ENCODE results near the gene KDM2B. TPM values are rescaled to one million over a fixed set of nuclear protein-coding genes. Genes with fewer than 3 reads are reported as not detected.
A peak's percentile ranks its signal among the peaks of the same experiment; 100 is the strongest.

The KDM2B gene
- polyA plus RNA-seq, 1 experiment, result 15.0 TPM

DNA sequence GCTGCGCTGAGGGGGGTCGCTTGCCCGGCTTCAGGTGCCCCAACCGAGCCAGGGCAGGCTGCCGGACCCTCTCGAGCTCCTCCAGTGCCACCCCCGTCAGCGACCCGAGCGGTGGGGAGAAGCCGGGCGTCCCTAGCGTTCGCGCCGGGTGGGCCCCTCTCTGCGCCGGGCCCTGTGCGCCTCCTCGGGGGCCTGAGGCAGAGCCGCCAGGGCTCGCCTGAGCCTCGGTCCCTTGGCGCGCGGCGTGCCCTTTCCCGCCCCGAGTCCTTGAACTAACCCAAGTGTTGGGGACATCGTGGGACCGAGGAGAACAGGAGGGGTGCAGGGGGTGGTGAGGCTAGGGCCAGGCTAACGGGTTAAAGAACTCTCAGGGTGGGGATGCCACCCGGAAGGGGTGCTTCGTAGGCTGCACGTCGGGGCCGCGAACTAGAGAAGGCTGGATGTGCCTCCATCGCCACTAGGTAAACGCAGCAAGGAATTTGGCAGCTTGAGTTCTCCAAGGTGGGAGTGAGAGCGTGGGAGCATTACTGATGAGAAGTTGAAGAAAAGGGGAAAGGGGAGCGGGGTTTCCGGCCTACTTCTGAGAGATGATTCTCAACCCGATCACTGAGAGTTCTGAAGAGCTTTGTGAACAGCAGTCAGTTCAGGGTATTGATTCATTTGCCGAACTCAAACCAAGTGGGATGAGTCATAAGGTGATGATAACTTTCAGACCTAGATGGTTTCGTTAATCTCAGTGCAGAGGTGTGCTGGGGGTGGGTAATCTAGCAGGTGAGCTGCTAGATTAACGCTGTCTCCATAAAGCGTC is 180.3 kb downstream of the KDM2B start:
- ChIA-PET CTCF (interaction anchor here (0.8 to 1.7 kb wide), 5 partner anchors 9 to 67 kb away, joined by 3 to 4 read pairs (median 3); no protein-coding TSS in a partner anchor), POLR2A (interaction anchor here (0.7 kb wide), 1 partner anchor 210 kb away, joined by 4 read pairs; no protein-coding TSS in a partner anchor)
- Histone ChIP-seq H3K36me3 (ENCODE audit: control insufficient read depth, insufficient read depth, low read length) (no peaks in the 10 kb centered on the region), H3K4me3 (ENCODE audit: low read depth, low read length) (peak overlapping the region; percentile 95), H3K27me3 (ENCODE audit: control insufficient read depth, insufficient read depth, low read length) (no peaks in the 10 kb centered on the region)
- DNase-seq (ENCODE audit: low read depth), result no peak
- TF ChIP-seq CTCF (IDR thresholded peaks at IDR 0.05; ENCODE audit: insufficient read depth, low read depth, low read length), result no peak

DNA sequence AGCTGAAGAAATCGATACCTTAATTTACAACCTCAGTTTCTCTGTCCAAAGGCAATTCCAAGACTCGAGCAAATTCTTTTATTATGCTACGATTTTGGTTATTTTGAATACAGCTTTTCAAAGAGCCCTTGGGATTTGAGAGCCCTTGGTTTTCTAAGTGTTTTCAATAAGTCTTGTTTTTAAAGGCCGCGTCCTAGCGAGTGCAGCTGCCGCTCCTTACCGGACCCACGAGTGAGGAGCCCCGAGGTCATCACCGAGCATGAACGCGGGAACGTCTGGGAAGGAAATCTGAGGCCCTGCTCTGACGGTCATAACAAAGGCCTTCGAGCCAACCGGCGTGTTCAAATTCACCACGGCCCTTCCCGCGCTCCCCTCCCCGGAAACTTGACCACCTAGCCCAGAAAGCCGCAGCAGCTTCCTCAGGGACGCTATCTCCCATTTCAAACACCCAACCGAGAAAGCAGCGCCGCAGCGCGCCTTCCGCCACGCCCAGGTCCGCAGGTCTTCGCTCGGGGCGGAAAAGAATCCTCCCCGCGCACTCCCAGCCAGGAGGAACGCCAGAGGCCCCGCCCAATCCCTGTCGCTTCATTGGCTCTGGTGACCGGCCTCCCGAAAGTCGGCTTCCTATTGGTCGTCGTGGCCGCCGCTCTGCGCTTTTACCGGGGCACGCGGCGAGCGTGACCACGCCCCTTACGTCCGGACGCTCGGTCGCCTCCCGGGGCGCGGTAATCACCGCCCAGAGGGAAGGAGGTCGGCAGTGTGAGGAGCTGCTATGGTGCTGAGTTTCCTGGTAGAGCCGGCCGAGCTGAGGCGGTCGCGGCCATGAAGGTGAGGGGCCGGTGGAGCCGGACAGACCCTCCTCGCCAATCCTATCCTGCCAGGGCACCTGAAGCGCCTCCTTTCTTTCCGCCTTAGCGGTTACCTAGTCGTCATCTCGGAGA is 181.2 kb downstream of the KDM2B start, which contains the start of gene RNF34:
RNF34 (plus strand) TSS at position 728 of the 941 bp plus-strand sequence; CDS start at position 823, 95 bp downstream.
- Histone ChIP-seq H3K27me3 (ENCODE audit: control insufficient read depth, insufficient read depth, low read length) (no peaks in the 10 kb centered on the region), H3K4me3 (ENCODE audit: low read depth, low read length) (peak within 1 kb of the TSS; percentile 95), H3K36me3 (ENCODE audit: control insufficient read depth, insufficient read depth, low read length) (no peaks in the 10 kb centered on the region)
- ChIA-PET CTCF (interaction anchor here (1.0 to 1.7 kb wide), 5 partner anchors 11 to 66 kb away, joined by 3 to 4 read pairs (median 3); no protein-coding TSS in a partner anchor), POLR2A (no interaction called here)
- no peak for TF ChIP-seq CTCF (IDR thresholded peaks at IDR 0.05; ENCODE audit: insufficient read depth, low read depth, low read length)
- peak; percentile 83 for DNase-seq (ENCODE audit: low read depth)

- no peak for DNase-seq (ENCODE audit: low read depth)
- Histone ChIP-seq H3K27me3 (ENCODE audit: control insufficient read depth, insufficient read depth, low read length) (no peaks in the 10 kb centered on the region), H3K4me3 (ENCODE audit: low read depth, low read length) (no peak overlapping the region), H3K36me3 (ENCODE audit: control insufficient read depth, insufficient read depth, low read length) (no peaks in the 10 kb centered on the region)
- ChIA-PET POLR2A (no interaction called here), CTCF (interaction anchor here (0.6 to 1.0 kb wide), 2 partner anchors 9 to 303 kb away, joined by 3 to 4 read pairs; no protein-coding TSS in a partner anchor)
- no peak for TF ChIP-seq CTCF (IDR thresholded peaks at IDR 0.05; ENCODE audit: insufficient read depth, low read depth, low read length)
These were observed 182.5 kb downstream of the KDM2B start for GRCh38 chr12:121398355-121398754.

GRCh38 chr12:121397521-121397920 is 183.3 kb downstream of the KDM2B start:
- POLR2A ChIA-PET, result no interaction called here
- H3K36me3 ChIP-seq (ENCODE audit: control insufficient read depth, insufficient read depth, low read length), result no peaks in the 10 kb centered on the region
- H3K27me3 ChIP-seq (ENCODE audit: control insufficient read depth, insufficient read depth, low read length), result no peaks in the 10 kb centered on the region
- TF ChIP-seq CTCF (IDR thresholded peaks at IDR 0.05; ENCODE audit: insufficient read depth, low read depth, low read length), result no peak
- no peak for DNase-seq (ENCODE audit: low read depth)
- H3K4me3 ChIP-seq (ENCODE audit: low read depth, low read length), result no peak overlapping the region
- CTCF ChIA-PET, result no interaction called here
